Spleen (tissue), 11 donors: ENCODE measurements around the gene SMYD2. TPM values are rescaled to one million over a fixed set of nuclear protein-coding genes. Genes with fewer than 3 reads are reported as not detected.

Experiments used
- DNase-seq: peaks from one replicate; pipeline ENCODE4 v3.0.0-alpha.2; 2020
- H3K27ac ChIP-seq, 8 donors: fragments of 200-600 bp; sonication (generic) in 7 of 8; 1 replicate in 4 of 8; 2 replicates in 4 of 8; pipeline versions ENCODE4 v1.5.0 to v1.8.0; 2016 to 2021; ENCODE audit warnings: inconsistent platforms in 4 of 8, mild to moderate bottlenecking in 4 of 8, moderate library complexity in 1 of 8
- H3K27me3 ChIP-seq, 7 donors: fragments of 200-600 bp; sonication (generic) in 6 of 7; replicated peaks in 1 of 7; 1 replicate in 4 of 7; 2 replicates in 3 of 7; pipeline versions ENCODE4 v1.5.0 to v1.8.0; 2016 to 2021; ENCODE audit warnings: inconsistent platforms in 3 of 7, mild to moderate bottlenecking in 1 of 7
- H3K36me3 ChIP-seq, 6 donors: fragments of 200-600 bp; sonication (generic) in 5 of 6; 1 replicate in 4 of 6; 2 replicates in 2 of 6; pipeline versions ENCODE4 v1.5.0 to v1.8.0; 2016 to 2021; ENCODE audit warnings: inconsistent platforms in 2 of 6
- H3K4me1 ChIP-seq, 6 donors: fragments of 200-600 bp; sonication (generic) in 5 of 6; 1 replicate in 3 of 6; 2 replicates in 3 of 6; pipeline versions ENCODE4 v1.5.0 to v1.8.0; 2016 to 2021; ENCODE audit warnings: inconsistent platforms in 3 of 6
- H3K4me3 ChIP-seq, 8 donors: fragments of 200-600 bp; sonication (generic) in 7 of 8; 1 replicate in 4 of 8; 2 replicates in 4 of 8; pipeline versions ENCODE4 v1.5.0 to v1.8.0; 2016 to 2021; ENCODE audit warnings: inconsistent platforms in 4 of 8, mild to moderate bottlenecking in 4 of 8, moderate library complexity in 2 of 8
- H3K9me3 ChIP-seq, 8 donors: fragments of 200-600 bp; sonication (generic) in 7 of 8; 1 replicate in 4 of 8; 2 replicates in 4 of 8; pipeline versions ENCODE4 v1.5.0 to v1.8.0; 2016 to 2021; ENCODE audit warnings: inconsistent platforms in 4 of 8
- POLR2A ChIP-seq, 3 donors: fragments of 450-650 bp; IDR thresholded peaks; one replicate each; pipeline ENCODE4 v1.5.1; 2017; ENCODE audit warnings: antibody characterized with exemption in 3 of 3, mild to moderate bottlenecking in 1 of 3
- POLR2AphosphoS5 ChIP-seq, 3 donors: sonication (generic); formaldehyde crosslinking; IDR thresholded peaks; one replicate each; pipeline ENCODE4 v1.5.1; 2017; ENCODE audit warnings: antibody characterized with exemption in 3 of 3
- WGBS, 5 donors: extraction: QIAGEN DNeasy Blood & Tissue Kit in 3 of 5; methylation state at CpG; one replicate each; pipeline versions ENCODE4 v1.1.5 to v1.1.7; 2013 to 2018; 5-methylcytosine and 5-hydroxymethylcytosine counted together
- intact Hi-C: fragments of 100-400 bp; cut with DNase I; formaldehyde crosslinking; loops from one replicate; pipeline ENCODE4 v1.15.0; 2023; ENCODE audit warnings: low total_unique reads
- polyA plus RNA-seq, 3 donors: library from polyadenylated mRNA; stranded (reverse); fragments of 200-250 nt; gene quantifications; one replicate each; pipeline ENCODE4 v1.2.1, GENCODE V29; 2013
- total RNA-seq, 7 donors: library from RNA; depleted of rRNA in 3 of 7; stranded (reverse); fragments of >200 nt in 3 of 7; fragmentation: NEBNext Ultra II Directional in 4 of 7; extraction: Animal tissue kit (Norgen Biotek cat#: 25700) in 4 of 7; gene quantifications; one replicate each; pipeline versions ENCODE4 v1.1.0 to v1.2.1, GENCODE V29; 2016 to 2021
- TF ChIP-seq, protein P1 (sequence below), 11 experiments: fragments of 200-600 bp in 7 of 11; fragments of 450-650 bp in 4 of 11; sonication (generic) in 4 of 11; IDR thresholded peaks in 8 of 11; conservative IDR thresholded peaks in 3 of 11; 1 replicate in 7 of 11; 2 replicates in 4 of 11; pipeline versions ENCODE4 v1.4.0 to v1.8.0; 2016 to 2021; ENCODE audit warnings: antibody characterized with exemption in 11 of 11, inconsistent platforms in 4 of 11, mild to moderate bottlenecking in 1 of 11
- donor health status: healthy with polysubstance abuse.
- donor health status: DM: no; HTN: no; CAD: no; lungs with moderate emphysema.
- donor health status: DM: no; HTN: no; CAD: no.
- donor health status: Bipolar disorder and iron deficiency.
- donor health status: healthy.
- donor health status: DM: no; HTN: no; CAD: no.
- donor health status: DM: yes; HTN: yes; CAD: no.

The SMYD2 gene
- total and polyA plus RNA-seq, 10 donors, result 23.5 to 39.7 (median 32.1) TPM

DNA sequence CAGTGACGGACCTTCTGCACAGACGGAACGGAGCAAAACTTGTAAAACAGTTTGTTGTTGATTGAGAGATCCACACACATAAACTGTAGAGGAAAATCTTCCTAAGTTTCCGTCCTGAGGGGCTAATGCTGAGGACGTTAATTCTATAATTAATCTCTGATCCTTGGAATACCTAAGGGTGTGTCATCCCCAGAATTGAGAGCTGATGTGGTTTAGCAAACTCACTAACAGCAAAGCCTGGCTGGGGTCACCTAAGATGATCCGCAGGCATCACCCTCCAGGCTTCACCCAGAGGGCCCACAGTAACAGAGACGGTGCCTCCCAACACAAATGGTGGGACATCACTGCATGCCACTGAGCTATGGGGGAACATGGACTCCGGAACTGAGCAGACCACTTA is 97.5 kb downstream of the SMYD2 start:
- H3K9me3 ChIP-seq, result no peaks in the 10 kb centered on the region
- TF ChIP-seq, protein P1, sequence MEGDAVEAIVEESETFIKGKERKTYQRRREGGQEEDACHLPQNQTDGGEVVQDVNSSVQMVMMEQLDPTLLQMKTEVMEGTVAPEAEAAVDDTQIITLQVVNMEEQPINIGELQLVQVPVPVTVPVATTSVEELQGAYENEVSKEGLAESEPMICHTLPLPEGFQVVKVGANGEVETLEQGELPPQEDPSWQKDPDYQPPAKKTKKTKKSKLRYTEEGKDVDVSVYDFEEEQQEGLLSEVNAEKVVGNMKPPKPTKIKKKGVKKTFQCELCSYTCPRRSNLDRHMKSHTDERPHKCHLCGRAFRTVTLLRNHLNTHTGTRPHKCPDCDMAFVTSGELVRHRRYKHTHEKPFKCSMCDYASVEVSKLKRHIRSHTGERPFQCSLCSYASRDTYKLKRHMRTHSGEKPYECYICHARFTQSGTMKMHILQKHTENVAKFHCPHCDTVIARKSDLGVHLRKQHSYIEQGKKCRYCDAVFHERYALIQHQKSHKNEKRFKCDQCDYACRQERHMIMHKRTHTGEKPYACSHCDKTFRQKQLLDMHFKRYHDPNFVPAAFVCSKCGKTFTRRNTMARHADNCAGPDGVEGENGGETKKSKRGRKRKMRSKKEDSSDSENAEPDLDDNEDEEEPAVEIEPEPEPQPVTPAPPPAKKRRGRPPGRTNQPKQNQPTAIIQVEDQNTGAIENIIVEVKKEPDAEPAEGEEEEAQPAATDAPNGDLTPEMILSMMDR (IDR thresholded peaks at IDR 0.05 in 8 of 11, conservative IDR thresholded peaks at IDR 0.05 in 3 of 11), result no peak
- TF ChIP-seq POLR2AphosphoS5 (IDR thresholded peaks at IDR 0.05) (no peak), POLR2A (IDR thresholded peaks at IDR 0.05) (no peak)
- intact Hi-C loops, result no loop called here
- no peak overlapping the region for H3K27ac ChIP-seq
- peaks cover 0 to 13% (median 2%) of the 10 kb centered on the region in 6 donors for H3K36me3 ChIP-seq
- H3K4me3 ChIP-seq, result no peak overlapping the region
- no peaks in the 10 kb centered on the region for H3K27me3 ChIP-seq
- WGBS, 5 donors, result 88 to 96% (median 94%) methylated on average over 7 to 8 of the region's 8 CpGs
- DNase-seq, result no peak
- H3K4me1 ChIP-seq, result no peaks in the 10 kb centered on the region

DNA sequence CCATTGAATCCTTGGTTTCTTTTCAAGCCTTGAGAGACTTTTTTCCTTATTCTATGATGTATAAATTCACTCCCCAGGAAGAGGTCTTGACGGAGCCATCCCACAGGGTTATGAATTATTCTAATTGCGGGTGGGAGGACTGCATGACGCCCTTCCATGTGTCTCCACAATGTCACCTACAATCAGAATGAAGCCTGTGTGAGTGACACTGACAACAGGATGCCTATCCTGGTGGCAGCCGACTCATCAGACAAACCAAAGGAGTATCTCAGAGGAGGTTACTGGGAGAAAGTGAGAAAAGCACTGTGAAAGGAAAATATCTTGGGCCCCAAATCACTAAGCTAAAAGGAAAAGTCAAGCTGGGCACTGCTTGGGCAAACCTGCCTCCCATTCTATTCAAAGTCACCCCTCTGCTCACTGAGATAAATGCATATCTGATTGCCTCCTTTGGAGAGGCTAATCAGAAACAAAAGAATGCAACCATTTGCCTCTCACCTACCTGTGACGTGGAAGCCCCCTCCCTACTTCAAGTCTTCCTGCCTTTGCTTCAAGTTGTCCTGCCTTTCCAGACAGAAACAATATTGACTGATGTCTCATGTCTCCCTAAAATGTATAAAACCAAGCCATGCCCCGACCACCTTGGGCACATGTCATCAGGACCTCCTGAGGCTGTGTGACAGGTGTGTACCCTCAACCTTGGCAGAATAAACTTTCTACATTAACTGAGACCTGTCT is 98.4 kb downstream of the SMYD2 start:
- DNase-seq, result no peak
- 81 to 90% (median 87%) methylated on average over 6 of the region's 6 CpGs for WGBS, 5 donors
- intact Hi-C loops, result no loop called here
- TF ChIP-seq POLR2A (IDR thresholded peaks at IDR 0.05) (no peak), POLR2AphosphoS5 (IDR thresholded peaks at IDR 0.05) (no peak)
- TF ChIP-seq, protein P1 (IDR thresholded peaks at IDR 0.05 in 8 of 11, conservative IDR thresholded peaks at IDR 0.05 in 3 of 11), result no peak
- H3K4me3 ChIP-seq, result no peak overlapping the region
- H3K27me3 ChIP-seq, result no peaks in the 10 kb centered on the region
- no peak overlapping the region for H3K27ac ChIP-seq
- no peaks in the 10 kb centered on the region for H3K9me3 ChIP-seq
- no peaks in the 10 kb centered on the region for H3K4me1 ChIP-seq
- H3K36me3 ChIP-seq, result peaks cover 0 to 22% (median 11%) of the 10 kb centered on the region in 6 donors

DNA sequence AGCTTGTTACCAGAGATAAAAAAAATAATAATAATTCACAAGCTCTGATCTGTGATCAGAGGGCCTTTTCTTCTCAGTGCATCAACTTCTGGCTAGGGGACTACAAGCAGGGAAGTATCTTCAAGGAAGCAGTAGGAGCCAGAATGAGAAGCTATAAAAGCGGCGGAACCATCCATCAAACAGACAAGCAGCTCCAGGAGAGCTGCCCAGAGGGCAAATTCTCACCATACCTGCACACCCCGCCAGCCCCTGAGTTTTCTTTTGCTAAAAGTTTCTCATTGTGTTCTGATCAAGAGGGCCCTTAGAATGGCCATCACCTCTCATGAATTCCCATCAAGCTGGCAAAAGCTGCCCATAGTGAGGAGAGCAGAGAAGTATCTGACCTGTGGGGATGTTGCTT is 99.4 kb downstream of the SMYD2 start:
- no peak overlapping the region for H3K27ac ChIP-seq
- WGBS, 5 donors, result 76 to 93% (median 90%) methylated on average over 3 of the region's 3 CpGs
- TF ChIP-seq, protein P1 (IDR thresholded peaks at IDR 0.05 in 8 of 11, conservative IDR thresholded peaks at IDR 0.05 in 3 of 11), result no peak
- TF ChIP-seq POLR2A (IDR thresholded peaks at IDR 0.05) (no peak), POLR2AphosphoS5 (IDR thresholded peaks at IDR 0.05) (no peak)
- H3K27me3 ChIP-seq, result no peaks in the 10 kb centered on the region
- no peak for DNase-seq
- H3K4me3 ChIP-seq, result no peak overlapping the region
- intact Hi-C loops, result no loop called here
- peaks cover 0 to 24% (median 11%) of the 10 kb centered on the region in 6 donors for H3K36me3 ChIP-seq
- H3K4me1 ChIP-seq, result no peaks in the 10 kb centered on the region
- H3K9me3 ChIP-seq, result no peaks in the 10 kb centered on the region

DNA sequence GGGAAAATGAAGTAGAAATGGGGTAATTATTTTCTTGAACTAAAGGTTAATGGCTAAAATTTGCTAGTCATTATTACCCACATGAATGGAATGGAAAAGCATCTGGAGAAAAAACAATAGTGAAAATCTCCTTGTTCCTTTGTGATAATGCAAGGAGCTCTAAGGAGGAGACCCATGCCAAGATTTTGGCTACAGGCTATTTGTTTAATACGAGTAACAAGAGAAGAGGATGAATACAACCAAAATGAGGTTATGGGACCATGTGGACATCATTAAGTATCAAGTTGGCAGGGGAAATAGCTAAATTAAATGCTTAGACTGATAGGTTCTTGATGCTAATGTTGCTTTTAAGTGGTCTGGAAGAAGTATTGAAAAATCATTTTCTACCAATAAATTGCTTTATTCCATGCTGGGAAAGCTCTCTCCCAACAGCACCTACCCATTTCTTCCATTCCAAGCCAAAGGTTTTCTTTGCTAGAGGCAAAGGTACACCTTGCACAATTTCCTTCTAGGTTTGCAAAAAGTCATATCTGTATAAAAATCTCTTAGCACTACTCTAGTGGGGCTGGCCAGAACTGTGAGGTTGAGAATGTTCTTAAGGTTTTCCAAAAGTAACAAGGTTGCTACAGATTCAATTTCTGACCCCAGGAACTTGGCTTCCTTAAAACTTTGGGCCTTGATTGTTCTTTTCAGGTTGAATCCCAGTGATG is 100.2 kb downstream of the SMYD2 start:
- H3K27ac ChIP-seq, result no peak overlapping the region
- 72 to 97% (median 90%) methylated on average over 1 of the region's 1 CpG for WGBS, 5 donors
- H3K36me3 ChIP-seq, result peaks cover 0 to 24% (median 11%) of the 10 kb centered on the region in 6 donors
- no peak for DNase-seq
- intact Hi-C loops, result no loop called here
- TF ChIP-seq POLR2A (IDR thresholded peaks at IDR 0.05), result no peak
- TF ChIP-seq, protein P1 (IDR thresholded peaks at IDR 0.05 in 8 of 11, conservative IDR thresholded peaks at IDR 0.05 in 3 of 11), result no peak
- TF ChIP-seq POLR2AphosphoS5 (IDR thresholded peaks at IDR 0.05), result no peak
- no peak overlapping the region for H3K4me3 ChIP-seq
- no peaks in the 10 kb centered on the region for H3K4me1 ChIP-seq
- no peaks in the 10 kb centered on the region for H3K9me3 ChIP-seq
- no peaks in the 10 kb centered on the region for H3K27me3 ChIP-seq
